Upper lobe of right lung (tissue), 1 donor: ENCODE measurements around the gene ANKMY1. TPM values are rescaled to one million over a fixed set of nuclear protein-coding genes. Genes with fewer than 3 reads are reported as not detected.

Source experiments
- ATAC-seq: fragments of 200-7000 bp; cut with Tn5 transposase; one replicate; pipeline ENCODE4 v1.9.1; 2020; ENCODE audit warnings: mild to moderate bottlenecking, moderate library complexity
- DNase-seq: peaks from one replicate; pipeline ENCODE4 v3.0.0-alpha.2; 2020
- H3K27ac ChIP-seq: fragments of 200-600 bp; one replicate; pipeline ENCODE4 v1.8.0; 2022
- H3K27me3 ChIP-seq: fragments of 200-600 bp; one replicate; pipeline ENCODE4 v1.8.0; 2022; ENCODE audit warnings: mild to moderate bottlenecking
- H3K36me3 ChIP-seq: fragments of 200-600 bp; one replicate; pipeline ENCODE4 v1.8.0; 2022
- H3K4me1 ChIP-seq: fragments of 200-600 bp; one replicate; pipeline ENCODE4 v1.8.0; 2022
- H3K4me3 ChIP-seq: fragments of 200-600 bp; one replicate; pipeline ENCODE4 v1.8.0; 2022; ENCODE audit warnings: mild to moderate bottlenecking
- H3K9me3 ChIP-seq: fragments of 200-600 bp; one replicate; pipeline ENCODE4 v1.8.0; 2022
- CTCF ChIP-seq: fragments of 200-600 bp; IDR thresholded peaks from one replicate; pipeline ENCODE4 v1.8.0; 2022; ENCODE audit warnings: antibody characterized with exemption
- intact Hi-C: fragments of 100-400 bp; cut with DNase I; formaldehyde crosslinking; loops from one replicate; pipeline ENCODE4 v1.11.0; 2022
- total RNA-seq: library from RNA; stranded (reverse); fragmentation: NEBNext Ultra II Directional; extraction: Animal tissue kit (Norgen Biotek cat#: 25700); gene quantifications from one replicate; pipeline ENCODE4 v1.2.1, GENCODE V29; 2021
- donor health status: DM: no; HTN: yes; CAD: no; lungs with severe emphysema.

ANKMY1 gene
- total RNA-seq, 1 donor from 2014 or later, result 19.3 TPM

GRCh38 chr2:240593026-240593702, 35.4 kb upstream of the ANKMY1 start:
- no peak overlapping the region for H3K27ac ChIP-seq
- no peak overlapping the region for H3K4me3 ChIP-seq
- no peak for ATAC-seq
- H3K4me1 ChIP-seq, result peaks cover 4% of the 10 kb centered on the region
- no peaks in the 10 kb centered on the region for H3K9me3 ChIP-seq
- DNase-seq, result no peak
- no peaks in the 10 kb centered on the region for H3K27me3 ChIP-seq
- no peak for TF ChIP-seq CTCF
- intact Hi-C loops, result no loop called here
- peaks cover 45% of the 10 kb centered on the region for H3K36me3 ChIP-seq

GRCh38 chr2:240591784-240592183, 34.0 kb upstream of the ANKMY1 start:
- Histone ChIP-seq H3K4me1 (peaks cover 14% of the 10 kb centered on the region), H3K27ac (no peak overlapping the region), H3K9me3 (no peaks in the 10 kb centered on the region), H3K4me3 (no peak overlapping the region), H3K27me3 (no peaks in the 10 kb centered on the region), H3K36me3 (peaks cover 41% of the 10 kb centered on the region)
- intact Hi-C loops, result no loop called here
- TF ChIP-seq CTCF, result no peak
- ATAC-seq (no peak), DNase-seq (peak; percentile 51)

GRCh38 chr2:240591226-240591625, 33.4 kb upstream of the ANKMY1 start:
- Histone ChIP-seq H3K27me3 (no peaks in the 10 kb centered on the region), H3K4me3 (no peak overlapping the region), H3K36me3 (peaks cover 36% of the 10 kb centered on the region), H3K27ac (no peak overlapping the region), H3K4me1 (peaks cover 14% of the 10 kb centered on the region), H3K9me3 (no peaks in the 10 kb centered on the region)
- intact Hi-C loops, result no loop called here
- TF ChIP-seq CTCF, result no peak
- DNase-seq, result no peak
- no peak for ATAC-seq

- intact Hi-C loops, result no loop called here
- Histone ChIP-seq H3K9me3 (no peaks in the 10 kb centered on the region), H3K4me3 (no peak overlapping the region), H3K36me3 (peaks cover 31% of the 10 kb centered on the region), H3K27ac (no peak overlapping the region), H3K27me3 (no peaks in the 10 kb centered on the region), H3K4me1 (peaks cover 14% of the 10 kb centered on the region)
- ATAC-seq, result no peak
- no peak for TF ChIP-seq CTCF
- peak; percentile 43 for DNase-seq
Measured at GRCh38 chr2:240590681-240591111, 32.9 kb upstream of the ANKMY1 start.

- H3K27me3 ChIP-seq, result no peaks in the 10 kb centered on the region
- ATAC-seq (no peak), DNase-seq (no peak)
- peaks cover 31% of the 10 kb centered on the region for H3K36me3 ChIP-seq
- H3K9me3 ChIP-seq, result no peaks in the 10 kb centered on the region
- TF ChIP-seq CTCF, result no peak
- H3K4me3 ChIP-seq, result no peak overlapping the region
- peaks cover 22% of the 10 kb centered on the region for H3K4me1 ChIP-seq
- intact Hi-C loops, result no loop called here
- H3K27ac ChIP-seq, result no peak overlapping the region
Measured at GRCh38 chr2:240589850-240590525, 32.2 kb upstream of the ANKMY1 start.
